ENCODE measurements around the gene GPX2. TPM values are rescaled to one million over a fixed set of nuclear protein-coding genes. Genes with fewer than 3 reads are reported as not detected.

Gene GPX2
- total RNA-seq, result not detected

DNA sequence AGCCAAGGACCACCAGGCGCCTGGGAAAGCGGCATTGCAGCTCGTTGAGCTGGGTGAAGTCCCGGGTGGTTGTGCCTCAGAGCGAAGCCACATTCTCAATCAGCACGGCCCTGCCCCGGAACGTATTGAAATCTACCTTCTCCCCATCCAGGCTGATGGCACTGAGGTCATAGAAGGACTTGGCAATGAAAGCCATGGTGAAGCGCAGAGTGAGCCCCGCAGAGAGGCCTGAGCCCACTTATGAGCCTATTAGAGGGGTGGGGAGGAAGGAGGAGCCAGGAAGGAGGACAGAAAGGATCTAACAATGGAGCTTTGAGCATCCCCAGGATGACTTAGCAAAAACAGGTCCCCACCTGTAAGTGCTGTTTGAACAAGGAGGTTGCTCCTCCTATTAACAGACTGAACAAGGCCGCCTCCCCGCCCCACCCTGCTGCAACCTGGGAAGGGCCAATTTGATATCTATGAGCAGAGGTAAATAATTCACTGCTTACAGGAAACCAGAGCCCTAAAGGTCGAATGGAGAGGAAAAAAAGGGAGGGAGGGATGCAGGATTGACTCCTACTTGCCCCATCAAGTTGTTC lies at the start of gene GPX2:
Gene GPX2, minus strand, starts transcription at position 215 of the 581 bp plus-strand sequence. Its CDS starts 19 bp downstream, at position 196.
- no peak for DNase-seq (ENCODE audit: low spot score)
- no peak for ATAC-seq
- intact Hi-C loops (cut with DNase I), result no loop called here

- ATAC-seq (no peak), DNase-seq (ENCODE audit: low spot score) (no peak)
- intact Hi-C loops (cut with DNase I), result no loop called here
Observed at GRCh38 chr14:64990939-64991338, 48.4 kb upstream of the GPX2 start.

GRCh38 chr14:64990296-64990695 lies 47.8 kb upstream of the GPX2 start:
- no peak for ATAC-seq
- DNase-seq (ENCODE audit: low spot score), result no peak
- intact Hi-C loops (cut with DNase I), result no loop called here

GRCh38 chr14:64987438-64987767 lies 44.9 kb upstream of the GPX2 start:
- intact Hi-C loops (cut with DNase I), result no loop called here
- DNase-seq (ENCODE audit: low spot score) (no peak), ATAC-seq (no peak)

GRCh38 chr14:64986648-64987437 lies 44.3 kb upstream of the GPX2 start, which contains the start of gene FNTB:
Gene FNTB, plus strand, starts transcription at chr14:64986895. Its CDS starts 59 bp downstream, at chr14:64986954.
- peak; percentile 99 for ATAC-seq
- intact Hi-C loops (cut with DNase I), result no loop called here

DNA sequence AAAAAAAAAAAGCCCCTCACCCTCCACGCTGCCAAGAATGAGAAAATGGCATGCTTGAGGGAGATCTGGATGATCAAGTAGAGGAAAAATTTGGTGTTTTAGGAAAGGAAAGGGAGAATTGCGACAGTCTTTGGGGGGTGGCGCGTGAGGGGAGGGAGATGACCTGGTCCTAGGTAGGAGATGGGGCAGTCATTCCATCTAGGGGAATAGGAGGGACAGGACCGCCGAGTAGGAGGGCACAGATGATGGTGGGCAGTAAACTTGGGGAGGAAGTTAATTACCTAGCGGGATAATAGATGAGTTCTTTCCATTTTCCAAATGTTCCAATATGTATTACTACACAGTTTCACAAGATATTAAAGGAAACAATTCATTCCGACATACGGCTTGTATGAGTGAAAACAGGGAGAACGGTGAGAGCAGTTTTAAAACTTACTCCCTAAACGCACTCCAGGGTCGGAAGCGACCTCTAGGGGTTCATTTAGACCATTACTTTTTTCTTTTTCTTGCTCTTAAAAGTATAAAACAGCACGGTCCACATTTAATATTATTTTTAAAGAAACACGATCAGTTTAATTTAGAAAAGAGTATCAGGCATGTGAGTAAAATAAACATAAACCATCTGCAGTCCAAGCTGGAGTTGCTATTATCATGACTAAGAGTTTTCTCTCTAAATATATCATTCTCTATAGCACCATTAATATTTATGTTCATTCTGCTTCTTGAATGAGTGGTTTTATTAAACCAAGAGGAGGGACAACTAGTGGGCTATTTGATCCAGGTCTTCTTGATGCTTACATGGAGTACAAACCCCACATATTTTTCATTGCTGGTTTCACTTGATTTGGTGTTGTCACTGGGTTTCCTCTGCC lies 41.1 kb upstream of the GPX2 start:
- intact Hi-C loops (cut with DNase I), result no loop called here
- ATAC-seq (no peak), DNase-seq (ENCODE audit: low spot score) (no peak)

More at GRCh38 chr14:64986648-64987437, 44.3 kb upstream of the GPX2 start, which contains the start of gene FNTB:
- DNase-seq (ENCODE audit: low spot score), result peak; percentile 96

DNA sequence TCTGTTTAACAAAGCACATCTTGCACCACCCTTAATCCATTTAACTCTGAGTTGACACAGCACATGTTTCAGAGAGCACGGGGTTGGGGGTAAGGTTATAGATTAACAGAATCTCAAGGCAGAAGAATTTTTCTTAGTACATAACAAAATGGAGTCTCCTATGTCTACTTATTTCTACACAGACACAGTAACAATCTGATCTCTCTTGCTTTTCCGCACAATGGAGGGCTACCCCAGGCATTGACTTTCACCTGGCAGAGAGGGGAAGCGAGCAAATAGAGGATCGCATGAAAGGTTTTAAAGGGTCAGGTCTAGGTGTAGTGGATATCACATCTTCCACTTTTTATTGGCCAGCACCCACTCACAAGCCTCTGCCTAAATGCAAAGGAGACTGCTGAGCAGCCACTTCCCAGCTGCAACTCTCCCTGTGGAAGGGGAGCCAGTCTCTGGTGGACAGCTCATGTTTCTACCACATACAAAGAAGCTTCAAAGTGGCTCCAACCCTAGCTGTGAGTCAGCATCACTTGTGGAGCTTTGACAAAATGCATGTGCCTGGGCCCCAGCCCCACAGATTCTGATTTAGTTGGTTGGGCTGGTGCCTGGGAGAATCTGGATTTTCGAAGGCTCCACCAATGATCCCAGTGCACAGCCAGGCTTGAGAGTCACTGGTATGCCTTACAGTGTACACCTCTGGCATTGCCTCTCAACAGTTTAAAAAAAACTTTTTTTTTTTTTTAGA lies 37.0 kb upstream of the GPX2 start:
- DNase-seq (ENCODE audit: low spot score) (no peak), ATAC-seq (no peak)
- intact Hi-C loops (cut with DNase I), result no loop called here

DNA sequence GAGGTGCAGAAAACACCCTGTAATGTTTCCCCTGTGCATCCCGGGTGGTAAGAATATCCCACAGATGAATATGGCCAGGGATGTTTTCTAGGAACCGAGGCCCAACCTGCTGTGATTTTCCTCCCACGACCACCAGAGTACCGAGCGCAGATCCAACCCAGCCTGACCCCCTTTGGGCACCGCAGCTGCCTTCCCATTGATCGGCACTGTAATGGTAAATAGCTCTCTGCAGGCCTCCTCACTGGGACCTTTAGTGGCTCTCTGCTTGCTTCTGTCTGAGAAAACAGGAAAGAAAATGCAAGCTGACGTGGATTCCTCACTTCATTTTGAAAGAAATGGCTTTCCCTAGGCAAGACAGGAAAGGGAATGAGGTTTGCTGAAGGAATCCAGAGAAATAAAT lies 32.0 kb upstream of the GPX2 start:
- ATAC-seq (no peak), DNase-seq (ENCODE audit: low spot score) (no peak)
- intact Hi-C loops (cut with DNase I), result no loop called here

DNA sequence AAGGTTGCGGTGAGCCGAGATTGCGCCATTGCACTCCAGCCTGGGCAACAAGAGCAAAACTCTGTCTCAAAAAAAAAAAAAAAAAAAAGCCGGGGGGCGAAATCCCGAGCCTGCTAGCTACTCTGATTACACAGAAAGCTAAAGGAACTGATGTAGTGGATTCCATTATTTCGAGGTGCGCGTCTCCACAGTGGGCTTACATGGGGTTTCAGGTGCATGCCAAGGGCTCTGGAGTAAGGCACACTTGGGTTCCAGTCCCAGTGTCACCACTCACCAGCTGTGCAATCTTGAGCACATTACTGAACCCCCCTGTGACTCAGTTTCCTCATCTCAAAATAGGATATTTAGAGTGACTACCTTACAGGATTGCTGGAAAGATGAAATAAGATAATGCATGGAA lies 31.3 kb upstream of the GPX2 start:
- no peak for DNase-seq (ENCODE audit: low spot score)
- intact Hi-C loops (cut with DNase I), result no loop called here
- no peak for ATAC-seq

GRCh38 chr14:64973026-64973442 lies 30.5 kb upstream of the GPX2 start:
- ATAC-seq (no peak), DNase-seq (ENCODE audit: low spot score) (no peak)
- intact Hi-C loops (cut with DNase I), result no loop called here

DNA sequence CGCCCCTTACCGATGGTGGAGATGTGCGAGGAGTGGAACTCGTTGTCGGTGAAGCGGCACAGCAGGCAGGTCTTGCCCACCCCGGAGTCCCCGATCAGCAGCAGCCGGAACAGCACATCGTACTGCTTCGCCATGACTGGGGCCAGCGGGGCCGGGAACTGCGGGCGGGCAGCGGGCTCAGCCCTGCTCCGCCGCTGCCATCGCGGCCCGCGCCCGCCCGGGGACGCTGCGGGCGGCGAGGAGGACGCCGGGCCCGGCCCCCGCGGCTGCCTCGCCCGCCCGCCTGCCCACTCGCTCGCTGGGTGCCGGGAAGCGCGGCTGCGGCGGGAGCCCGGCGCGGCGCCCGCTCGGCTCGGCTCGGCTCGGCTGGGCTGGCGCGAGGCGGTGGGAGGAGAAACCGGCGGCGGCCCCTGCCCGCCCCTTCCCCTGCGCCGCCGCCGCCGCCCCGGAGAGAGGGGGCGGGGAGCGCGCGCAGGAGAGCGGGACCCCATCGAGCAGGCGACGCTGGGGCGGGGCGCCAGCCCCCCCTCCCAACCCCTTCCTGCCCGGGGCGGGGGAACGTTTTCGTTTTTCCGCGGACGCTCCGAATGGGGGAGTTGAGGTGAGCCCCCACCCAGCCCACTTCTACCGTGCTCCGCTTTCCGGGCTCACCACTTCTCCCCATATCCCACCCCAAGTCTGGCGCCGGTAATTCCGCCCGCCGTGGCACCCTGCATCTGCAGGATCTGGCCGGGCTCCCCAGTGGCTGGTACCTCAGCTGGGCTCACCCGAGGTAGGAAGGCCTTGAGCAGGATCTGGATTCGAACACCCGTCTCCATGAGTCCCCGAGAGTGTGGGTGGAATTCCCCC lies 29.6 kb upstream of the GPX2 start, which contains the start of gene RAB15:
Gene RAB15, minus strand, starts transcription at position 394 of the 849 bp plus-strand sequence. Its CDS starts 260 bp downstream, at position 134.
- intact Hi-C loops (cut with DNase I), result no loop called here
- ATAC-seq (peak; percentile 55), DNase-seq (ENCODE audit: low spot score) (no peak)

DNA sequence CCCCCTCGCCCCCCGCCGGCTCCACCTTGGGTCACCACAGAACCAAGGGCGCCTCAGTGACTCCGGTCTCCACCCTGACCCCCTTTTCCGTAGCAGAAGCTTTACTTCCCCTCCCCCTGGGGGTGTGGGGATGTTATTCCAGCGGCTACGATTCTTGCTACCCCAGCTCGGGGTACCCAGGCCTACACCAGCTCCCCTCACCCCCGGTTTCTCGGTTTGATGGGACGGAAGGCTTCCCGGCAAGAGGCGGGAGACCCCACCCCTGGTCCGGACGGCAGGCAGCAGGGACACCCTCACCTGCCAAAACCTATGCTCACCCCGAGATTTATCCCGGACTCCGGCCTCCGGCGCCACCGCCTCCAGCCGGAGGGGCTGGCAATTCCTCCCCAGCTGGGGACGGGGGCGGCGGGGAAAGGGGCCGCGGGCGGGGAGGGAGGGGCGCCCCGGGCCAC lies 29.0 kb upstream of the GPX2 start:
- ATAC-seq (peak; percentile 21), DNase-seq (ENCODE audit: low spot score) (peak; percentile 47)
- intact Hi-C loops (cut with DNase I), result no loop called here

DNA sequence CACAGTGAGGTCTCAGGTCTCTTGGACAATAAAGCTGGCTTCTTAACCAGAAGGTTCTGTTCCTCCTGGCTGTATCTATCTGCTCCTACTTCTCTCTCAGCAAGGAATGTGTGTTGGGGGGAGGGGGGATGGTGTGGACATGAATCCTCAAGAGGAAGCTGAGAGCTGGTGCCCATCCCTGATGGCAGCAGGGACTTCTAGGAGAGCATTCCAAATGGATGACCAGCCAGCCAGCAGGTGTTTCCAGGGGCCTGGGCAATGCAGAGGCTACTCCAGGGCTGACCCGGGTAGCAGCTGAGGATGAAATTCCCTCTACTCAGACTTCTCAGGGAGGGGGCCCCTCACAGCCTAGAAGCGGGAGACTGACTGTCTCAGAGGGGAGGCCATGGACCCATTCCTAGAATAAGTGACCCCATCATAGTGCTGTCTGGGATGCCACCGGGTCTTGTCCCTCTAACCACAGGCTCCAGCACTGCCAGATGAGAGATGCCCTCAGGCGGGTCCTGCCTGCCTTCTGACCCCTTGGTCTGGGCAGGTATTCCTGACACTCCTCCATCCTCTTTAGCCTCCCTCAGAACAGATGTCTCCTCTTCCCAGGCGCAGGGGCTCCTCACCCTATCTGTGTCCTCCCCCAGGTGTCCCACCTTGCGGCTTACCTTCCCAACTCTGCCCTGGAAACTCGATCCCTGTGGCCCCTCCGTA lies 28.4 kb upstream of the GPX2 start:
- intact Hi-C loops (cut with DNase I), result no loop called here

GRCh38 chr14:64970041-64970440 lies 27.5 kb upstream of the GPX2 start:
- intact Hi-C loops (cut with DNase I), result no loop called here
- DNase-seq (ENCODE audit: low spot score), result peak; percentile 35
- ATAC-seq, result no peak

More for the DNA sequence above, 28.4 kb upstream of the GPX2 start:
- ATAC-seq (peak; percentile 23), DNase-seq (ENCODE audit: low spot score) (peak; percentile 55)

DNA sequence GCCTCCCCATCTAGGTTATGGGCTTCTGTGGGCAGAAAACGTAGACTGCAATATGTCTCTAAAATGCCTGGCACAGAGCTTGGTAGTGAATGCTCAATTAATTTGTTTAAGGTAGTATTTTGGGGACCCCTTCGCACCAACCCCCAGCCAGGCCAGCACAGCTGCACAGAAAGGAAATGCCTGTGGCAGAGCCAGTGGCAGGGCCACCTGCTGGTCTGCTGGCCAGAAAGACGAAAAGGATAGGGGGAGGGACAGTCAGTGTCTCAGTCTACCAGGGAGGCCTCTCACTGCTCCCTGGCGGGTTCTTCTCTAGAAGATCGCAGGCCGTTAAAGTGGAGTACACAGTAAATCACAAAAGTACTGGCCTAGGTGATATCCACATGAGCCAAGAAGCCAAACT lies 26.1 kb upstream of the GPX2 start:
- ATAC-seq, result no peak
- DNase-seq (ENCODE audit: low spot score), result no peak
- intact Hi-C loops (cut with DNase I), result no loop called here

DNA sequence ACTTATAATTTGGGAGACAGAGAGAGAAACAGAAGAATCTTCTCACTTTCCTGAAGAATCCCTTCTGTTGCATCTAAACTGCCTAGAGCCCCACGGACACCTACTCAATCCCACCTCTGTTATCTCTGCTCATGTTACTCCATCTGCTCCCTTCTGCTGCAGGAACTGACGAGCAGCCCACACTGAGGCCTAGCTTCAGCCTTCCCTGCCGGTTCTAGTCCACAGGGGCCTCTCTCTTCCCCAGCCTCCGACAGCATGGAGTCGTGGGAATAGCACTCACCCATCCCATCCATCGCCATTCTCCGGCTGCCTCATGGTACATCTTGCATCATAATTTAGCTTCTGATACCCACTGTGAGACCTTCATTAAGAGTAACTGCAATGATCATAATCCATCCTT lies 25.6 kb upstream of the GPX2 start:
- intact Hi-C loops (cut with DNase I), result no loop called here
- DNase-seq (ENCODE audit: low spot score), result no peak
- ATAC-seq, result no peak

DNA sequence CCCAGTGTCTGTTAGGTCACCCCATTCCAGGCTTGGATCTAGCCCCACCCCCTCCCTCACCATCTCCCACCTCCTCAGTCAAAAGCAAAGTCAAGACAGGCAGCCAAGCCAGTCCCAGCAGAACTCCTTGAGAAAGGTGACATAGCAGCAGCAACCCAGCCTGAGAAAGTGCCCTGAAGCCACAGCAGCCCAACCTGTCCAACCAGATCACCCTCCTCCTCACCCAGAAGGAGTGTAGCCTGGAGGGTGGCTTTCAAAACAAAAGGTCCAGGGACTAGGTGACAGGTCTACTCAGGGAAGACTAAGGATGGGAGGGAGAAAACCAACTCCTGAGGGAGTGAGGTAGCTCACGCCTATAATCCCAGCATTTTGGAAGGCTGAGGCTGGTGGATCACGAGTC lies 24.4 kb upstream of the GPX2 start:
- ATAC-seq, result no peak
- intact Hi-C loops (cut with DNase I), result no loop called here
- no peak for DNase-seq (ENCODE audit: low spot score)
